H9 (cell line): ENCODE results near the gene LGALS14. TPM values are rescaled to one million over a fixed set of nuclear protein-coding genes. Genes with fewer than 3 reads are reported as not detected.

ENCODE experiments used
- DNase-seq: peaks from one replicate; pipeline ENCODE4 v3.0.0-alpha.2; 2017
- H2AFZ ChIP-seq: one replicate; pipeline ENCODE4 v1.6.1; 2013; ENCODE audit warnings: mild to moderate bottlenecking, low read length, control low read depth, moderate library complexity
- H2AK5ac ChIP-seq: 2 replicates; pipeline ENCODE4 v1.6.1; 2013; ENCODE audit warnings: low read length, control low read depth, mixed read lengths; ENCODE audit not compliant: insufficient read length
- H2BK120ac ChIP-seq: one replicate; pipeline ENCODE4 v1.6.1; 2013; ENCODE audit warnings: low read depth, mild to moderate bottlenecking, low read length, control low read depth, inconsistent platforms; ENCODE audit not compliant: poor library complexity, severe bottlenecking
- H2BK12ac ChIP-seq: 2 replicates; pipeline ENCODE4 v1.6.1; 2013; ENCODE audit warnings: low read length, control low read depth, mixed read lengths, low read depth; ENCODE audit not compliant: insufficient read length
- H2BK15ac ChIP-seq: 2 replicates; pipeline ENCODE4 v1.6.1; 2013; ENCODE audit warnings: low read depth, low read length, control low read depth
- H2BK20ac ChIP-seq: one replicate; pipeline ENCODE4 v1.6.1; 2013; ENCODE audit warnings: low read depth, mild to moderate bottlenecking, low read length, control low read depth, inconsistent platforms; ENCODE audit not compliant: poor library complexity, severe bottlenecking
- H2BK5ac ChIP-seq: 2 replicates; pipeline ENCODE4 v1.6.1; 2013; ENCODE audit warnings: low read length, control low read depth, mixed read lengths; ENCODE audit not compliant: insufficient read length
- H3K14ac ChIP-seq: 2 replicates; pipeline ENCODE4 v1.6.1; 2013; ENCODE audit warnings: low read length, control low read depth; ENCODE audit not compliant: insufficient read depth
- H3K18ac ChIP-seq: 2 replicates; pipeline ENCODE4 v1.6.1; 2013; ENCODE audit warnings: low read depth, mild to moderate bottlenecking, mixed read lengths, low read length, control low read depth; ENCODE audit not compliant: insufficient read length
- H3K23ac ChIP-seq: 2 replicates; pipeline ENCODE4 v1.6.1; 2013; ENCODE audit warnings: low read length, control low read depth, mixed read lengths, low read depth; ENCODE audit not compliant: insufficient read length
- H3K23me2 ChIP-seq: 2 replicates; pipeline ENCODE4 v1.6.1; 2013; ENCODE audit warnings: low read depth, mild to moderate bottlenecking, mixed read lengths, low read length, control low read depth; ENCODE audit not compliant: insufficient read length, poor library complexity, severe bottlenecking
- H3K27ac ChIP-seq: 2 replicates; pipeline ENCODE4 v1.5.1; 2013; ENCODE audit warnings: low read length, control low read depth, mixed read lengths, low read depth; ENCODE audit not compliant: insufficient read length
- H3K27me3 ChIP-seq: 2 replicates; pipeline ENCODE4 v1.6.1; 2013; ENCODE audit warnings: low read length, control low read depth, inconsistent platforms; ENCODE audit not compliant: insufficient read depth
- H3K4ac ChIP-seq: 2 replicates; pipeline ENCODE4 v1.6.1; 2013; ENCODE audit warnings: low read depth, mild to moderate bottlenecking, control low read depth, inconsistent platforms, low read length, moderate library complexity
- H3K4me1 ChIP-seq: 2 replicates; pipeline ENCODE4 v1.6.1; 2013; ENCODE audit warnings: low read length, control low read depth, inconsistent platforms; ENCODE audit not compliant: insufficient read depth
- H3K4me2 ChIP-seq: 2 replicates; pipeline ENCODE4 v1.6.1; 2013; ENCODE audit warnings: low read length, control low read depth, mixed read lengths; ENCODE audit not compliant: insufficient read length, insufficient read depth
- H3K56ac ChIP-seq: 2 replicates; pipeline ENCODE4 v1.6.1; 2013; ENCODE audit warnings: low read depth, mild to moderate bottlenecking, mixed read lengths, low read length, control low read depth; ENCODE audit not compliant: insufficient read length
- H3K79me1 ChIP-seq: 2 replicates; pipeline ENCODE4 v1.6.1; 2013; ENCODE audit warnings: low read depth, mild to moderate bottlenecking, moderate library complexity, low read length, control low read depth, inconsistent platforms; ENCODE audit not compliant: insufficient read depth, poor library complexity, severe bottlenecking
- H3K79me2 ChIP-seq: 2 replicates; pipeline ENCODE4 v1.6.1; 2013; ENCODE audit warnings: low read length, control low read depth, inconsistent platforms; ENCODE audit not compliant: insufficient read depth
- H3K9ac ChIP-seq: 2 replicates; pipeline ENCODE4 v1.6.1; 2013; ENCODE audit warnings: low read length, control low read depth, mixed read lengths; ENCODE audit not compliant: insufficient read length; ENCODE audit errors: extremely low read depth
- H3K9me3 ChIP-seq: one replicate; pipeline ENCODE4 v1.6.1; 2013; ENCODE audit warnings: low read depth, low read length, inconsistent platforms; ENCODE audit not compliant: control insufficient read depth
- H3T11ph ChIP-seq: one replicate; pipeline ENCODE4 v1.6.1; 2013; ENCODE audit warnings: mild to moderate bottlenecking, low read length, control low read depth, inconsistent platforms
- H4K20me1 ChIP-seq: one replicate; pipeline ENCODE4 v1.6.1; 2013; ENCODE audit not compliant: control insufficient read depth, insufficient read length, insufficient read depth
- H4K5ac ChIP-seq: 2 replicates; pipeline ENCODE4 v1.6.1; 2013; ENCODE audit warnings: low read depth, mild to moderate bottlenecking, mixed read lengths, low read length, control low read depth; ENCODE audit not compliant: insufficient read length
- H4K8ac ChIP-seq: replicated peaks from 2 replicates; pipeline ENCODE4 v1.6.1; 2013; ENCODE audit warnings: low read length, control low read depth, mixed read lengths, low read depth; ENCODE audit not compliant: insufficient read length
- H4K91ac ChIP-seq: 2 replicates; pipeline ENCODE4 v1.6.1; 2013; ENCODE audit warnings: low read depth, mild to moderate bottlenecking, moderate library complexity, mixed read lengths, low read length, control low read depth; ENCODE audit not compliant: insufficient read length
- H3K27ac Mint-ChIP-seq, 3 experiments: 2 replicates in 2 of 3; 3 replicates in 1 of 3; pipeline ENCODE4 v1.8.0; 2020 to 2021; ENCODE audit warnings: mixed read lengths in 3 of 3, mild to moderate bottlenecking in 1 of 3, moderate library complexity in 1 of 3
- H3K27me3 Mint-ChIP-seq: 2 replicates; pipeline ENCODE4 v1.8.0; 2021; ENCODE audit warnings: low read depth, mild to moderate bottlenecking, moderate library complexity, mixed read lengths
- H3K36me3 Mint-ChIP-seq, 3 experiments: 2 replicates in 2 of 3; 3 replicates in 1 of 3; pipeline ENCODE4 v1.8.0; 2020 to 2021; ENCODE audit warnings: low read depth in 3 of 3, mixed read lengths in 3 of 3; ENCODE audit not compliant: insufficient read depth in 1 of 3
- H3K4me1 Mint-ChIP-seq, 2 experiments: 2 replicates each; pipeline ENCODE4 v1.8.0; 2020; ENCODE audit warnings: mixed read lengths in 2 of 2
- H3K4me3 Mint-ChIP-seq, 2 experiments: 2 replicates in 1 of 2; 3 replicates in 1 of 2; pipeline ENCODE4 v1.8.0; 2020 to 2021; ENCODE audit warnings: mild to moderate bottlenecking in 2 of 2, mixed read lengths in 2 of 2, moderate library complexity in 1 of 2
- H3K9me3 Mint-ChIP-seq, 2 experiments: 2 replicates in 1 of 2; 3 replicates in 1 of 2; pipeline ENCODE4 v1.8.0; 2020; ENCODE audit warnings: mild to moderate bottlenecking in 2 of 2, mixed read lengths in 2 of 2, moderate library complexity in 1 of 2
- CTCF ChIP-seq: fragments of 200-600 bp; sonication (generic); conservative IDR thresholded peaks from 3 replicates; pipeline ENCODE4 v1.8.0; 2021; ENCODE audit warnings: antibody characterized with exemption, mild to moderate bottlenecking
- WGBS: extraction: QIAGEN DNeasy Blood & Tissue Kit; methylation state at CpG from one replicate; pipeline ENCODE4 v1.1.7; 2013; ENCODE audit warnings: missing lambda C conversion rate, low lambda C conversion rate, mixed read lengths; ENCODE audit not compliant: insufficient read length; ENCODE audit errors: extremely low coverage; 5-methylcytosine and 5-hydroxymethylcytosine counted together
- total RNA-seq: library from RNA; stranded (reverse); gene quantifications from 2 replicates; pipeline ENCODE4 v1.2.1, GENCODE V29; 2021

The LGALS14 gene
- total RNA-seq, 1 experiment from 2014 or later, result not detected

DNA sequence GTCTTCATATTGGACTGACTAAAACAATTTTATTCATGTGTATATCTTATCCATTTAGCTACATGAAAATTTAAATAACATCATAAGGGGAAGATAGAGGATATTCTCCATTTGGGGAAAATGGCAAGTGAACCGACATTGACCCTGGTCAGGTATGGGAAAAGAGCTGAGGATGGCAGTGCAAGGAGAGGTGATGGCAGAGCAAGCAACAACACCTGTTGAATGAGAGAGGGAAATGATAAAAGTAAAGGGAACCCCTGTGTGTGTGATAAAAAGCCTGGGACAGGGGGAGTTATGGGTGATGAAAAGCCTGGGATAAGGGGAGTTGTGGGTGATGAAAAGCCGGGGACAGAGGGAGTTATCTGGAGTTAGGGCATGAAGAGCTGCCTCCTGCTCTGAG is 29.6 kb downstream of the LGALS14 start:
- Histone ChIP-seq H3K23ac (no peak overlapping the region), H2BK120ac (no peak overlapping the region), H4K20me1 (no peaks in the 10 kb centered on the region), H3K79me2 (no peaks in the 10 kb centered on the region), H3K4ac (no peak overlapping the region), H3K79me1 (no peaks in the 10 kb centered on the region), H2BK12ac (no peak overlapping the region), H3K27me3 (no peaks in the 10 kb centered on the region), H2BK5ac (no peak overlapping the region), H3K18ac (no peak overlapping the region), H3T11ph (no peak overlapping the region), H2BK20ac (no peak overlapping the region), H3K23me2 (no peaks in the 10 kb centered on the region), H3K56ac (no peak overlapping the region), H4K5ac (no peak overlapping the region), H2BK15ac (no peak overlapping the region), H3K27ac (no peak overlapping the region), H4K91ac (no peak overlapping the region), H3K4me2 (no peak overlapping the region), H2AK5ac (no peak overlapping the region), H2AFZ (no peak overlapping the region), H4K8ac (no peak overlapping the region), H3K9ac (no peak overlapping the region), H3K4me1 (no peaks in the 10 kb centered on the region; the same call in 1 of the 2 replicates), H3K9me3 (no peaks in the 10 kb centered on the region), H3K14ac (no peak overlapping the region)
- DNase-seq, result no peak
- Mint-ChIP-seq H3K27ac (no peak overlapping the region), H3K27me3 (peaks cover 5% of the 10 kb centered on the region), H3K4me3 (no peak overlapping the region), H3K9me3 (peaks cover 0 to 2% of the 10 kb centered on the region in 2 experiments; a peak in 1 of 5 replicates), H3K36me3 (no peaks in the 10 kb centered on the region), H3K4me1 (no peaks in the 10 kb centered on the region)
- TF ChIP-seq CTCF, result no peak
- no CpG with 5 or more reads among the region's 2 CpGs for WGBS
